Effector memory CD4-positive, alpha-beta T cell (primary cell): ENCODE results near the gene AGBL1.
"Not testable (repeated sequence)": the region's sequence is repeated elsewhere in the genome, so short reads cannot be mapped to it uniquely, and the experiment has no call there.

Experiments
- DNase-seq, 3 donors: peaks; one replicate each; pipeline ENCODE4 v3.0.0-alpha.2; 2020
- H3K27ac ChIP-seq: 2 replicates; pipeline ENCODE4 v1.7.0; 2013; ENCODE audit warnings: mild to moderate bottlenecking, low read length, moderate library complexity; ENCODE audit not compliant: insufficient read depth, poor library complexity, severe bottlenecking
- H3K27me3 ChIP-seq: replicated peaks from 2 replicates; pipeline ENCODE4 v1.7.0; 2013; ENCODE audit warnings: mild to moderate bottlenecking, low read length; ENCODE audit not compliant: insufficient read depth, control insufficient read depth, poor library complexity, severe bottlenecking
- H3K36me3 ChIP-seq: 2 replicates; pipeline ENCODE4 v1.7.0; 2013; ENCODE audit warnings: mild to moderate bottlenecking, low read length, moderate library complexity; ENCODE audit not compliant: control insufficient read depth, insufficient read depth
- H3K4me1 ChIP-seq: 2 replicates; pipeline ENCODE4 v1.7.0; 2013; ENCODE audit warnings: low read length, mild to moderate bottlenecking; ENCODE audit not compliant: control insufficient read depth, insufficient read depth, poor library complexity, severe bottlenecking
- H3K4me3 ChIP-seq: 2 replicates; pipeline ENCODE4 v1.7.0; 2013; ENCODE audit warnings: low read length, low read depth, mild to moderate bottlenecking; ENCODE audit not compliant: insufficient read depth, poor library complexity, severe bottlenecking
- H3K9me3 ChIP-seq: 2 replicates; pipeline ENCODE4 v1.7.0; 2013; ENCODE audit warnings: mild to moderate bottlenecking, low read length, moderate library complexity; ENCODE audit not compliant: control insufficient read depth

The AGBL1 gene

DNA sequence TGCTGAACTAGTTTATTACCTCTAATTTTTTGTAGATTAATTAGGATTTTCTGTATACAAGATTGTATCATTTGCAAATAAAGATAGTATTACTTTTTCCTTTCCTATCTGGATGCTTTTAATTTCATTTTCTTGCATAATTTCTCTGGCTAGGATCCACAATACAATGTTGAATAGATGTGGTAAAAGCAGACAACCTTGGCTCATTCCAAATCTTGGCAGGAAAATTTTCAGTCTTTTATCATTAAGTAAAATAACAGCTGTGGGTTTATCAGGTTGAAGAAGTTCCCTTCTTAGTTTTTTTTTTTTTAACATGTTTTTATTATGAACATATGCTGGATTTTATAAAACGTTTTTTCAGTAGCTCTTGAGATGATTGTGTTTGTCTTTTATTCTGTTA, 422.6 kb downstream of the AGBL1 start:
- DNase-seq: no peak
- Histone ChIP-seq H3K27ac (no peak overlapping the region), H3K36me3 (no peaks in the 10 kb centered on the region), H3K9me3 (no peaks in the 10 kb centered on the region), H3K4me1 (no peaks in the 10 kb centered on the region), H3K27me3 (no peaks in the 10 kb centered on the region), H3K4me3 (no peak overlapping the region)

GRCh38 chr15:86505951-86506350, 426.3 kb downstream of the AGBL1 start:
- H3K27me3 ChIP-seq: no peaks in the 10 kb centered on the region
- no peak for DNase-seq
- H3K4me3 ChIP-seq: no peak overlapping the region
- no peak overlapping the region for H3K27ac ChIP-seq
- H3K9me3 ChIP-seq: no peaks in the 10 kb centered on the region
- no peaks in the 10 kb centered on the region for H3K36me3 ChIP-seq
- no peaks in the 10 kb centered on the region for H3K4me1 ChIP-seq

DNA sequence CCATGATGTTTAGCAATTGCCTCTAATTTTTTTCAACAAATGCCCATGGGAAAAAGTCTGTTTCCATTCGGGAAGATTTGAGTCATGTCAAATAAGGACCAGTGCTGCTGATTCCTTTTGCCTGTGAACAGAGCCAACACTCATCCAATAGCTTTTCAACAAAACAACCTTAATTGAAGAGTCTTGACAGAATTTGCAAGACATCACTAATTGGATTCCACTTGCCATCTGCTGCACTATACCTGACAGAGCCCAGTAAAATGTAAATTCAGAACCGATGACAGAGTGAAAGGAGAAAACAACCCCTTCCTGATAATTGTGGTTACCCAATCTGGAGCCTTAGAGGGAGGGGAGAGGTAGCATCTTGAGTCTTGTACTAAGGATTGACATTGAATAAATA, 426.7 kb downstream of the AGBL1 start:
- no peak overlapping the region for H3K4me3 ChIP-seq
- H3K27ac ChIP-seq: no peak overlapping the region
- no peaks in the 10 kb centered on the region for H3K27me3 ChIP-seq
- no peaks in the 10 kb centered on the region for H3K4me1 ChIP-seq
- H3K9me3 ChIP-seq: no peaks in the 10 kb centered on the region
- no peaks in the 10 kb centered on the region for H3K36me3 ChIP-seq
- no peak for DNase-seq

DNA sequence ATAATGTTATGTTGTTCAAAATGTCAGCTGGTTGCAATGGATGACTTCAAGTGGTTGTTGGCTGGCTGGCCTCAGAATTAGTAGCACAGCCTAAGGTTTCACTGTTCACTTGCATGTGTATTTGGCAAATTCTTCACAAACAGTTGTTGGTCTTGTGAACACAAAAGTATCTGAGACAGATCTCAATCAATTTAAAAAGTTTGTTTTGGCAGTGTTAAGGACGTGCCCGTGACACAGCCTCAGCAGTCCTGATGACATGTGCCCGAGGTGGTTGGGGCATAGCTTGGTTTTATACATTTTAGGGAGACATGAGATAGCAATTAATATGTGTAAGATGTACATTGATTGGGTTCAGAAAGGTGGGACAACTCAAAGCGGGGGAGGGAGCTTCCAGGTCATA, 436.0 kb downstream of the AGBL1 start:
- H3K4me1 ChIP-seq: no peaks in the 10 kb centered on the region
- no peaks in the 10 kb centered on the region for H3K36me3 ChIP-seq
- no peak for DNase-seq
- H3K9me3 ChIP-seq: no peaks in the 10 kb centered on the region
- no peaks in the 10 kb centered on the region for H3K27me3 ChIP-seq
- H3K4me3 ChIP-seq: no peak overlapping the region
- no peak overlapping the region for H3K27ac ChIP-seq

GRCh38 chr15:86522721-86523120, 443.1 kb downstream of the AGBL1 start:
- no peaks in the 10 kb centered on the region for H3K36me3 ChIP-seq
- H3K4me3 ChIP-seq: no peak overlapping the region
- H3K27ac ChIP-seq: no peak overlapping the region
- no peaks in the 10 kb centered on the region for H3K9me3 ChIP-seq
- no peak for DNase-seq
- no peaks in the 10 kb centered on the region for H3K4me1 ChIP-seq
- no peaks in the 10 kb centered on the region for H3K27me3 ChIP-seq

- Histone ChIP-seq H3K27ac (no peak overlapping the region), H3K9me3 (no peaks in the 10 kb centered on the region), H3K4me1 (no peaks in the 10 kb centered on the region), H3K36me3 (no peaks in the 10 kb centered on the region), H3K27me3 (no peaks in the 10 kb centered on the region), H3K4me3 (no peak overlapping the region)
- no peak for DNase-seq
Measured at GRCh38 chr15:86526938-86527690, 447.4 kb downstream of the AGBL1 start.

- not testable (repeated sequence) for H3K27ac ChIP-seq, H3K4me3 ChIP-seq, H3K27me3 ChIP-seq, H3K4me1 ChIP-seq, H3K36me3 ChIP-seq, DNase-seq, H3K9me3 ChIP-seq
Measured at GRCh38 chr15:86528094-86528493, 448.4 kb downstream of the AGBL1 start.

DNA sequence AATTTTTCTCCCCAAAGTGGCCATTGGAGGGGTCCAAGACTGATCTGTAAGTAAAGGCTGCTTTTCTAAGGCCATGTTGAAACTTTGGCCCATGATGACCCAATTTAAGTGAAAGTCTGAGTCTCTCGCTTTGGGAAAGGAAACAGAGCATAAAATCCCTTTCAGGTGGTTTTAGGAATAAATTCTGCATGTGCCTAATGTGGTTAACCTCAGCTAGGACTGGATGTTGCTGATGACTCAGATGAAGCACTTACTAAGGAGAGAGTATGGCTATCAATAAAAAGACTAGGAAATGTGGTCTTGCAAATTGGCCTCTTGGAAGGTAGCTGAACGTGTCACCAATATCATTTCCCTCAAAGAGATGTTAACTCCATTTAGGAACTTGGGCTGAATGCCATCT, 458.5 kb downstream of the AGBL1 start:
- Histone ChIP-seq H3K4me1 (no peaks in the 10 kb centered on the region), H3K4me3 (no peak overlapping the region), H3K27ac (no peak overlapping the region), H3K9me3 (no peaks in the 10 kb centered on the region), H3K27me3 (no peaks in the 10 kb centered on the region), H3K36me3 (no peaks in the 10 kb centered on the region)
- DNase-seq: no peak

DNA sequence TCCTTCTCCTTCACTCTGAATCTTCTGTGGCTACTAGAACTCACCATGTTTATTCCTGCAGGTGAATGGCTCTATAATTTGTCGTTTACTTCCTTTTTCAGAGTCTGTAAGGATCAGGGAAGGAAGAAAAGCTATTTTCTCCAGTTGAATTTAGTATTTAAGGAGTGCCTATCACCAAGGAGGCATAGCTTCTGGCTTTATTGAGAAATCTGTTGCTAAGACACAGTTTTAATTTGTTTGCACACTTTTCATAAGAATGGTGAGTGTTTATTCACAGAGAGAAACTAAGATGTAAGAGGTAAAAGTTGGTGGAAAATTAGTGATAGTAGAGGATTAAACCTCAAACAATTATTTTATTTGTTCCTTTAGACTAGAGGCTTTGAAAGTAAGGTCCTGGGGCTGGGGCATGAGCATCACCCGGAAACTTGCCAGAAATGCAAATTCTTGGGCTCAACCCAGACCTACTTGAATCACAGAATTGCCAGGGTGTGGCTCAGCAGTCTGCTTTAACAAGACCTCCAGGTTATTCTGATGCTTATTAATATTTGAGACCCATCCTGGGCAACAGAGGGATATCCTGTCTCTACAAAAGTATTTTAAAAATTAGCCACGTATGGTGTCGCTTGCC, 461.3 kb downstream of the AGBL1 start:
- H3K36me3 ChIP-seq: no peaks in the 10 kb centered on the region
- DNase-seq: no peak

DNA sequence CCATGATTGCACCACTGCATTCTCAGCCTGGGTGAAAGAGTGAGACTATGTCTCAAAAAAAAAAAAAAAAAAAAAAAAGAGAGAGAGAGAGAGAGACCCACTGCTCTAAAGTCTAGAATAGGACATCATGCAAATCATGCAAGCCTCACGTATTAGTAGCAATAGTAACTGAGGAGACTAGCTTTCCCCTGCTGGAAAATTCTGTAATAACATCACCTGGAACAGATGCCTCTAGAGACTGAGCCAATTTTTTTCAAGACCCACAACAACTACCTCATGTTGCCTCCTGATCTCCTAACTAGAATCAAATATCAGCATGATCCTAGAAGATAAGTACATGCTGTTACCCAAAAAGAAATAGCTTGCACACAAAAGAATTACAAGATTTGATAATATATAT, 461.9 kb downstream of the AGBL1 start:
- Histone ChIP-seq H3K36me3 (no peaks in the 10 kb centered on the region), H3K9me3 (no peaks in the 10 kb centered on the region), H3K4me3 (no peak overlapping the region), H3K27ac (no peak overlapping the region), H3K4me1 (no peaks in the 10 kb centered on the region), H3K27me3 (no peaks in the 10 kb centered on the region)
- no peak for DNase-seq

More for the DNA sequence above, 461.3 kb downstream of the AGBL1 start:
- H3K27me3 ChIP-seq: no peaks in the 10 kb centered on the region
- no peaks in the 10 kb centered on the region for H3K4me1 ChIP-seq
- H3K4me3 ChIP-seq: no peak overlapping the region
- no peak overlapping the region for H3K27ac ChIP-seq
- H3K9me3 ChIP-seq: no peaks in the 10 kb centered on the region
